ENCODE results near the gene MTHFR.
A peak's percentile ranks its signal among the peaks of the same experiment; 100 is the strongest.

MTHFR gene

DNA sequence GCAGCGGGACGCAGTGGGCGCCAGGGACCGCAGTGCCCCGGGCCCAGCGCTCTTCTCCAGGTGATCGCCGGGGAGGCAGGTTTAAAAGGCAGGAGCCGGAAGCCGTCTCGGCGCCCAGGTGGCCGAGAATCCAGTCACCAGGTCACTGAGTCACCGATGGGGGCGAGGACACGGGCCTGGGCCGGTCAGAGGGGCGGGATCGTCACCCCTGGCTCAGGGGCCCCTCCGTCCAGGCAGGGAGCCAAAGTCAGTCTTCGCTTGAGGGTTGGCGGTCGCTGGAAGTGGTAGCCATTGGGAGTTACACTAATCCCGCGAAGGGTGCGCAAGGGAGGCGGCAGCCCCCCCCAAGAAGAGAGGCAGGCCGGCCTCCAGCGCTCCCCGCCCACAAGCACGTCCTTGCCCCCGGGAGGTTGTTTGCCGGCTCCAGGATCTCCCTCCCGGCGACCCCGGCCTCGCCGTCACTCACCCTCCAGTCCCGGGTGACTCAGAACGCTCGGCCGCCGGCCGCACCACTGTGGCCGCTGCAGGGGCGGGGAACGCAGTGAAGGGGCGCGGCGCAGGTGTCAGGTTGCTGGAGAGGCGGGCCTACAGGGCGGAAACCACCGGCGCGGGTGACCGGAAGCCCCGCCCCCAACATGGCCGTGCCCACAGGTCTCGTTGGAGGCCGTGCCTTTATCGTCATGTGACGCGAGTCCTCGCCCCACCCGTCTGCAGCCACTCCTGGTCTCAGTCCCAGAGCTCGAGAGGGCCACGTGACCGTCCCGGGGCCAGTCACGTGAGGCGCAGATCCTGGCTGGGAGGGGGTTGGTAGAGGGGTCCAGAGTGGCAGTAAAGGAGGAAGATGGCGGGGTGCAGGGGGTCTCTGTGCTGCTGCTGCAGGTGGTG lies at the start of gene MTHFR, which contains the start of gene CLCN6:
MTHFR (minus strand) TSS at position 543 of the 885 bp plus-strand sequence. CDS start 2,848 bp downstream, outside the sequence.
CLCN6 (plus strand) TSS at position 770 of the 885 bp plus-strand sequence; CDS start at position 842, 72 bp downstream.
- DNase-seq: peak; percentile 100

DNA sequence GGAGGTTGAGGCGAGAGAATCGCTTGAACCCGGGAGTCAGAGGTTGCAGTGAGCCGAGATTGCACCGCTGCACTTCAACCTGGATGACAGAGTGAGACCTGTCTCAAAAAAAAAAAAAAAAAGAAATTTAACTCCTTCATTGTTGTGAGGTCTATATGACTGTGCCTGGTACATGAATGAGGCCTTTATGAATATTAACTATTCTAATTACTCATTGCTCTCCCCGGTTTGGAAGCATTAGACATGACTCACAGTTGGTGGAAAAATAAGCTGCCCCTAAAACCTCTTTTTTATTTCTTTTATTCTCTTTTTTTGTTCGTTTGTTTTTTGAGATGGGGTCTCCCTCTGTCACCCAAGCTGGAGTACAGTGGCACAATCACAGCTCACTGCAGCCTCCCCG lies 49.7 kb upstream of the MTHFR start:
- peak; percentile 30 for DNase-seq

DNA sequence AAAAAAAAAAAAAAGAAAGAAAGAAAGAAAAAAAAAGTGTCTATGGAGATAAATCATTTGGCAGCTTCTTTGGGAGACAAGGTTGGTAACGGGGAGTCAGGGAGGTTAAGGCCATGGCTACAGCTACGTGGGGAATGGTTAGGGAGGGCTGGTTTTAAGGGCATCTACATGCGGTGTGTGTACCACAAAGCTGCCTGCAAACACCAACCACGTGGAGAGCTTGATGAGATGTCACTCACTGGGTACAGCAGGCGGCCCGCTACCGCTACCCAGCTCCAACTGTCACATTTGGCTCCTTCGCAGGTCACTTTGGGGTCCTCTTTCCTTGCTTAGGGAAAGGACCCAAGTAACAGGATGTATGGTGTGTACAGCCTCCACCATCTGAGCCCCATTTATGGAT lies 48.8 kb upstream of the MTHFR start:
- no peak for DNase-seq

DNA sequence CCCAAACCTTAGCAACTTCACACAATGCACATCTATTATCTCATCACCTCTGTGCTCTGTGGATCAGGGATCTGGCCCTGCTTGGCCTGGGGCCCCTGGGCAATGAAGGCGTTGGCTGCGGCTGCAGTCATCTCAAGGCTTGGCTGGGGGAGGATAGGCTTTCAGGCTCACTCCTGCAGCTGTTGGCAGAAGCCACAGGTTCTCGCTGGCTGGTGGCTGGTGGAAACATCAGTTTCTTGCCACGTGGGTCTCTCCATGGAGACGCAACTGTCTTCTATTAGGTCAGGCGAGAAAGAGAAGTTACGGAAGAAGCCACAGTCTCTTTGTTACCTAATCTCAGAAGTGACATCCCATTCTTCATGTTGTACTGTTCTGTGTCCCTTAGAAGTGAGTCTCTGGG lies 45.4 kb upstream of the MTHFR start:
- no peak for DNase-seq

DNA sequence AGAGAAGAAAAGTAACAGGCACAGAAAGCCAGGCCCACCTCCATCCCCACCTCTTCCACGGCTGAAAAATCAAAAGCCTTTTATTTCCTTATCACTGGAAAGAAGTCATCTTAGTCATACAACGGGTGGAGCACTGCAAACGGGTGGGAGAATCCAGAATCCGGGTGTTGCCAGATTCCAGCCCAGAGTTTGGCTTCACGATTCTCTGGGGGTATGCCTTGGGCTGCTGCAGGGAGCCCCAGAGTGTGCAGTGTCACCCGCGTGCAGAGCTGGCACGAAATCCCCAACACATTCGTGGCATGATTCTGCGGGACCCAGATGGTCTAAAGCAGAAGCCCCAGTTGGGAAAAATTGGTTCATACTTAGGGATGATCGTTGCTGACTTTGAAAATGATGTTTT lies 44.4 kb upstream of the MTHFR start:
- no peak for DNase-seq

DNA sequence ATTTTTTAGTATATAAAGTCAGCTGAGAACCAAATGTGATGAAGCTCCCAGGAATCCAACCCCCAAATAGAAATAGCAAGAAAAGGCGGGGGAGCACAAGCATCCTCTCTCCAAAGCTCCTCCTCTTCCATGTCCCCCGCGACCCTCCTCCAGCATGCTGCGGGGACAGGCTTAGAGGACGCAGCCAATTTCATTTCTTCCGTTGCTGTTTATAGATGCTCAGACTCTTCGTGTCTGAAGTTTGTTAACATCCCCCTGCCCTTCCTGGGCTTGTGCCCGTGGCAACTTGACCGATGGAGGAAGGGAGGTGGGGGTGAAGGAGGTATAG lies 42.6 kb upstream of the MTHFR start:
- DNase-seq: no peak

DNA sequence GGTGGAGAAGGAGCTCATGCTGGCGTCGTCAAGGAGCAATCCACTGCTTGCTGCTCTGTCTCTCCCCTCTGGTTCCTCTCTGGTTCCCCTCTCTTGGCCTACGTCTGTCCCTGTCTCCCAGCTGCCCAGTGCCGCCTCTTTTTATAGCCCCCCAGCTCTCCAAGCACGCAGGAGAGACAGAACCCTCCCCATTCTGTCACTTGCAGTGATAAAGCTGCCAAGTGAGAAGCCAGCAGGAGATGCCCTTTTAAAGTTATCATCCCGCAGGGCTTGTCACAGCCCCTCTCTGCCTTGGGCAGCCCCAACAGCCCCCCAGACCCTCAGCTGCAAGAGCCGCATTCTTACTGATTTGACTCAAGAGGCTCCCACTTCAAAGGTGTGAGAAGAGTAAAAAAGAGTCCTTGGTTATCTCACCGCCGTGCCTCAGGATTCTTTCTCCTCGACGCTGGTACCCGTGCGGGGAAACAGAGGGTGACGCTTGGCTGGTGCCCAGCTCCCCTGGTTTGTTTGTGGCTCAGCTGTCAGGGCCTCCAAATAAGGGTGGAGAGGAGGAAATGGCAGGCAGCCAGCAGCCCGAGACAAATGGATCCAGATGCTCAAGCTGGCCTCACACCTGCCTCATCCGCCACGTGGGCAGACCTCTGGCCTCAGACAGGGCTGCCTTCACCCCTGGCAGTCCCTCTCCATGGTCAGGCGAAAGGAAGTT lies 42.1 kb upstream of the MTHFR start, which contains the start of gene NPPA:
NPPA (minus strand) TSS at position 117 of the 706 bp plus-strand sequence; CDS start at position 18, 99 bp downstream.
- no peak for DNase-seq

DNA sequence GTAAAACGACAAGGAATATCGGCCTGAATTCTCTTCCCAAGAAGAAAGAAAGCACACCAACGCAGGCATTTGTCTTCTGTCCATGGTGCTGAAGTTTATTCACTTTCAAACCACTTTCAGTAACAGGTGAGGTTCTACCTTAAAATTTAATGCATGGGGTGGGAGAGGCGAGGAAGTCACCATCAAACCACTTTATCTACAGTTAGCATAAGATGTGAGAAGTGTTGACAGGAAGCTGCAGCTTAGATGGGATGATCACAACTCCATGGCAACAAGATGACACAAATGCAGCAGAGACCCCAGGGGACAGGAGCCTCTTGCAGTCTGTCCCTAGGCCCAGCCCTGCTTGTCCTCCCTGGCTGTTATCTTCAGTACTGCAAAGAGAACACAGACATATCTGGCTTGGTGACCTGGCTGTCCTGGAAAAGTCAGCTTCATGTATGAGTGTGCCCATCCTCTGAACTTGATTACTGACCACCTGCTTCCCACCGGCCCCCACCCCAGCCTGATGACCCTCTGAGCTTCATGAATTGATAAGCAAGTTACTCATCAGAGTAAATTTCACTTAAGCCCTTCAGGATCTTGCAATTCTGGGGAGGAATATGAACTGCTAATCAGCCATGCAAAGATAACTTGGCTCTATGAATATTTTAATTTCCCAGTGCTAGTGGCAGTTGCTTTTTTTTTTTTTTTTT lies 40.0 kb upstream of the MTHFR start:
- DNase-seq: no peak

DNA sequence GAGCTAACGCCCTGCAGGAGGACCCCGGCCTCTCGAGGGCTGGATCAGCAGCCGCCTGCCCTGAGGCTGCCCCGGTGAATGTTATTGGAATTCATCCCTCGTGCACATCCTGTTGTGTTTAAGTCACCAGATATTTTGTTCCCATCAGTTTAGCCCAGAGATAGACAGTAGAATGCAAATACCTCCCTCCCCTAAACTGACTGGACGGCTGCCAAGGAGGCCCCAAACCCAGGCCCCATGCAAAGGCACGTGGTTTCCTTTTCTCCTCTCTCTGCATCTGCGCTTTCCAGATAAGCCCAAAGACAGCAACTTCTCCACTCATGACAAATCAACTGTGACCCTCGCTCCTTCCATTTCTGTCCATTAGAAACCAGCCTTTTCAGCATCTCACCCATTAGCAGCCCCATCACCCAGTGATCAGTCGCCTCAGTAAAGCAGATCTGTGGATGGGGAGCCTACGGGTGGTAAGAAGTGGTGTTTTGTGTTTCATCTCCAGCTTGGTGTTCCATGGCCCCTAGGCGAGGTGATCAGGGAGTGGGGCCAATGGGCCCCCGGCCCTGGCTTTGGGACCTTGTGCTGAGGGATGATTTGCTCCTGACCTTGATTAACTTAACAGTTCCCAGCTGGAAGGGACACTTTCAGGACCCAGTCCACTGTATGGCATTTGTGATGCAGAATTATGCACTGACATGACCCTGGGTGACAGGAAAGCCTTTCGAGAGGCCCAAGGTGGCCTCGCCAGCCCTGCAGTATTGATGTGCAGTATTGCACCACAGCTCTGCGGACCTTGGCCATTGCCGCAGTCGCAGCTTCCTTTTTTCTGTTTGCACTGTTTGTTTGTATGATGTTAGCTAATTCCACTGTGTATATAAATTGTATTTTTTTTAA lies 36.6 kb upstream of the MTHFR start:
- DNase-seq: no peak

DNA sequence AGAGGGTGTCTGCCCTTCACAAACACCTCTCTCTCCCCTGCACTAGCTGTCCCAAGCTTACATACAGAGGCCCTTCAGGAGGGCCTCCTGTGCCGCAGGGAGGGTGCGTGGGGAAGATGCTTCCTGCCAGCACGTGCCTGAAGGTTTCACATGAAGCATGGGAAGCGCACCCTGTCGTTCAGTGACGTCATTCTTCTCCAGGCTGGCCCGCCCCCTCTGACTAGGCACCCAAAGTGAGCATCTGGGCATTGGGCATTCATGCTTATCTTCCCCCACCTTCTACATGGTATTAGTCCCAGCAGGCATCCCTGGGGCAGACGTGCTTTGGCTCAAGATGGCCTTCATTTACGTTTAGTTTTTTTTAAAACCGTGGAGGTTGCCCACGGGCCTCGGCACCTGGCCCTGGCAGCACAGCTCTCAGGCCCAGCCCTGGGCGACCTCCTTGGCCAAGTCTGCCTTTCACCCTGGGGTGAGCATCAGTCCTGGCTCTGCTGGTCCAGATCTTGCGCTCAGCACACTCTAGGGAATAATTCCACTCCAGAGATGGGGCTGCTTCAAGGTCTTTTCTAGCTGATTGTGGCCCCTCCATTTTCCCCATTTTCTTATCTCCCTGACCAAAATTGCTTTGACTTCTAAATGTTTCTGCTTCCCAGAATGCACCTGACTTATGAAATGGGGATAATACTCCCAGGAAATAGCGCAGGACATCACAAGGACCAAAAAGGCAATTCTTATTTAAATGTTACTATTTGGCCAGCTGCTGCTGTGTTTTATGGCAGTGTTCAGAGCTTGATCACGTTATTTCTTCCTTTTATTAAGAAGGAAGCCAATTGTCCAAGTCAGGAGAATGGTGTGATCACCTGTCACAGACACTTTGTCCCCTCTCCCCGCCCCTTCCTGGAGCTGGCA lies 35.7 kb upstream of the MTHFR start:
- no peak for DNase-seq

DNA sequence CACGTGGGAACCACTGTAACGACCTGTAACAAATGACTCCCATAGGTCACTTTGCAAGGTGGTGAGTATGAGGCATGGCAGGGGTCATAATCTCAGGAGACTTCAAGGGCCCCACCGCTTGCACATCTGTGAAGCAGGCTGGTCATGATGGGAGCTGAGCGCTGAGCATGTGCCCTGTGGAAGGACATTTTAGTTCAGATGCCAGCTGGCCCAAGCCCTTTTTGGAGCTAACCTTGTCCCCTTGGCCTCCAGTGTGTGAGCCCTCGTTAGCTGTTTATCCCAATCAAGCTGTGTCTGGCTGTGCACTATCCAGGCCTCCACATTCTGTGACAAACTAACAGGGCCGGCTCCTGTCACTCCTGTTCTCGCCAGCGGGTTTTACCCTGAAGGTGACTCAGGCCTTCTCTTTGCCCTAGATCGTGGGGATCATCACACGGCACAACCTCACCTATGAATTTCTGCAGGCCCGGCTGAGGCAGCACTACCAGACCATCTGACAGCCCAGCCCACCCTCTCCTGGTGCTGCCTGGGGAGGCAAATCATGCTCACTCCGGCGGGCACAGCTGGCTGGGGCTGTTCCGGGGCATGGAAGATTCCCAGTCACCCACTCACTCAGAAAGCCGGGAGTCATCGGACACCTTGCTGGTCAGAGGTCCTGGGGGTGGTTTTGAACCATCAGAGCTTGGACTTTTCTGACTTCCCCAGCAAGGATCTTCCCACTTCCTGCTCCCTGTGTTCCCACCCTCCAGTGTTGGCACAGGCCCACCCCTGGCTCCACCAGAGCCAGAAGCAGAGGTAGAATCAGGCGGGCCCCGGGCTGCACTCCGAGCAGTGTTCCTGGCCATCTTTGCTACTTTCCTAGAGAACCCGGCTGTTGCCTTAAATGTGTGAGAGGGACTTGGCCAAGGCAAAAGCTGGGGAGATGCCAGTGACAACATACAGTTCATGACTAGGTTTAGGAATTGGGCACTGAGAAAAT lies 34.3 kb upstream of the MTHFR start:
- no peak for DNase-seq

DNA sequence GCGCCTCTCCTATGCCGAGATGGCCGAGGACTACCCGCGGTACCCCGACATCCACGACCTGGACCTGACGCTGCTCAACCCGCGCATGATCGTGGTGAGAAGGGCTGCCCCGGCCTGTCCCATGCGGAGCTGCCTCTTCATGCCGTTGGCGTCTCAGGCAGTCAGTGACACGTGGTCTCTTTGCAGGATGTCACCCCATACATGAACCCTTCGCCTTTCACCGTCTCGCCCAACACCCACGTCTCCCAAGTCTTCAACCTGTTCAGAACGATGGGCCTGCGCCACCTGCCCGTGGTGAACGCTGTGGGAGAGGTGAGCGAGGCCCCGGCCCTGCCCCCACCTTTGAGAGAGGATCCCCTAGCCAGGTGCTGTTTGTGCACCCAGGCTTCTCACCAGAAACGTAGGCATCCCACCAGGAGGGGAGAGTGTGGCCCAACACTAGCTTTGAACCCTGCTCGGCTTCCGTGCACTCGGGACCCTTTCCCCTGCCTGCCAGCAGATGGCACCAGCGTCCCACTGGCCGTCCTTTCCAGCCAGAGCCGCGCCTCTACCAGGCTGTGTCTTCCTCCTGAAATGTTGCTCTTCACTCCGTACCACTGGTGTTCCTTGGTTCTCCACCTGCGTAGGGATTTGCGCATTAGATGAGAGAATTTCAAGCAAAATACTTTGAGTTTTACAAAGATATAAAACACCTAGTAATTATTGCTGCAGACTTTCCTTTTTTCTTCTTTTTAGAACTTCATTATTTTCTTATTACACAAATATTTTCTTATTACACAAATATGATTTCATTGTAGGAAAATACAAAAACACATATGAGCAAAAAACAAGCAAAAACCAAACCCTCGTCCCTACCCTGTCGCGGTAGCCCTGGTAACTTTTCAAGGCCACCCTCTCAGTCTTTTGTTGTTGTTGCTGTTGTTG lies 32.8 kb upstream of the MTHFR start:
- DNase-seq: peak; percentile 79

DNA sequence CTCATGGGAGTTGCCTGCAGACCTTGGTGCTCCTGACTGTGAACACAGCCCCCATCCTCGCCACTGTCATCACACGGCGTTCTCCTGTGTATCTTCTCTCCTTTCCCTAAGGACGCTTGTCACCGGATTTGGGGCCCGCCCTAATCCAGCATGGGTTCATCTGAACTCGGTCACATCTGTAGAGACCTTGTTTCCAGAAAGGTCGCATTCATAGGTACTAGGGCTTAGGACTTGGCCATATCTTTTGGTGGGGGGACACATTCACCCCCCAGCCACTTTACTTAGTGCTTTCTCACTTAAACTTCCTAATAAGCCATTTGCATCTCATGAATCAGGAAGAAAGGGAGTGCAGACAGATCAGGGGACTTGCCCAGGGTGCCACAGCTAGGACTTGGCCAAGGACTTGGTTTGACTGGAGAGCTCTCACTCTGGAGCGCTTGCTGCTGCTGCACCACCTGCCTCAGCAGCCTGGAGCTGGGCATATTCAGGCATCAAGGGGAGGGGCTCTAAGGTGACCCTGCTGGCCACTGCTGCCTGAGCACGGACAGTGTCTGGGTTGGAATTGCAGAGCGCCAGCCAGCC lies 32.1 kb upstream of the MTHFR start:
- no peak for DNase-seq

DNA sequence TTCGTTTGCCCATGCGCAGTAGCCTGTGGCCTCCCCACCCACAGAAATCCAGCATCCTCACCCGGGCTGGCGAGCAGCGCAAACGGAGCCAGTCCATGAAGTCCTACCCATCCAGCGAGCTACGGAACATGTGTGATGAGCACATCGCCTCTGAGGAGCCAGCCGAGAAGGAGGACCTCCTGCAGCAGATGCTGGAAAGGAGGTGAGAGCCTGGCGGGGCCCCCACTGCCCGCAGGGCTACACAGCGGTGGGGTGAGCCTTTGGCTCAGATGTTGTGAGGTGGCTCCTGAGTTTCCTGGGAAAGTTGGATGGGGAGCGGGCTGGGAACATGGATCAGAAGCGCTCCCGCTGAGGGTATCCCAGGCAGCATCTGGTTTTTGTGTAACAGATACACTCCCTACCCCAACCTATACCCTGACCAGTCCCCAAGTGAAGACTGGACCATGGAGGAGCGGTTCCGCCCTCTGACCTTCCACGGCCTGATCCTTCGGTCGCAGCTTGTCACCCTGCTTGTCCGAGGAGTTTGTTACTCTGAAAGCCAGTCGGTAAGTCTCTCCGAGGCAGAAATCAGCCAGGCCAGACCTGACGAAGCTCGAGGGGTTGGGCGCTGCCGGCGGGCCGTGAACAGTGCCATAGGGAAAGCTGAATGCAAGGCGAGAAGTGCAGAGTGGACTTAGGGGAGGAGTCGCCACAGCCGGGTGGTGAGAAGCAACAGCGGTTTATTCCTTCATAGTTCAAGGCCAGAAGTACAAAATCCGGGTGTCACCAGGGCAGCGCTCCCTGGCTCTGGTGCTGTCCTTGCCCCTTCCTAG lies 31.4 kb upstream of the MTHFR start:
- DNase-seq: no peak

DNA sequence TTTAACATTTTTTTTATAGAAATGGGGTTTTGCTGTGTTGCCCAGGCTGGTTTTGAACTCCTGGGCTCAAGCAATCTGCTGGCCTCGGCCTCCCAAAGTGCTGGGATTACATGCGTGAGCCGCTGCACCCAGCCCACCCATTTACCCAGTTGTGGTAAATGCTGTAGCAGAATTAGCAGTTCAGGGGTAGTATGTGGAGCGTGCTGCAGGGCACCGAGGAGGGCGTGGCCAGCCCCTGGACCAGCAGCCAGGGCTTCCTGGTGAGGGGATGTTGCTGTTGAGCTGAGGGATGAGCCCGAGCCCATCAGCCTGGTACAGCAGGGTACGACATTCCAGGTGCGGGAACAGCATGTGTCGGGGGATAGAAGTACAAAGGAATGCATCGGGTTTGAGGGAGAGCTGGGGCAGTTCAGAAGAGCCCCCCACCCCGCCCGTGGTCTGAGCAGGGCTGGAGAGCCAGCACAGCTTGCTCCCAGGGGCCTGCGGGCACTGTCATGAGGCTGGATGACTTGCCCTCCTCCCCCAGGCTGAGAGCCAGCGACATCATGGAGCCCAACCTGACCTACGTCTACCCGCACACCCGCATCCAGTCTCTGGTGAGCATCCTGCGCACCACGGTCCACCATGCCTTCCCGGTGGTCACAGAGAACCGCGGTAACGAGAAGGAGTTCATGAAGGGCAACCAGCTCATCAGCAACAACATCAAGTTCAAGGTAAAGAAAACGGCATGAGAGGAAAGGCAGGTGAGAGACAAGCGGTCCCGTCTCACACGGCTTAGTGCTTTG lies 29.9 kb upstream of the MTHFR start:
- DNase-seq: no peak

DNA sequence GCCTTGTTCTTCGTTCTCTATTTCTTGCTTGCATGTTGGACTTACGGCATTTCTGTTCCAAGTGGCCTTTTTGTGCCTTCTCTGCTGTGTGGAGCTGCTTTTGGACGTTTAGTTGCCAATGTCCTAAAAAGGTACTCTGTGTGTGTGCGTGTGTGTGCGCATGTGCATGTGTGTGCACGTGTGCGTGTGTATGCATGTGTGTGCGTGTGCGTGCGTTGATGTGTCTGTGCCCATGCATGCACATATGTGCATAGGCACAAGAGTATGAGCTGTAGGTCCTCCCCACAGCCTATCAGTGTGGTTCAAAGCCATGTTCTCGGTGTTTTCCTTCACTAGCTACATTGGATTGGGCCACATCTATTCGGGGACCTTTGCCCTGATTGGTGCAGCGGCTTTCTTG lies 28.1 kb upstream of the MTHFR start:
- no peak for DNase-seq

DNA sequence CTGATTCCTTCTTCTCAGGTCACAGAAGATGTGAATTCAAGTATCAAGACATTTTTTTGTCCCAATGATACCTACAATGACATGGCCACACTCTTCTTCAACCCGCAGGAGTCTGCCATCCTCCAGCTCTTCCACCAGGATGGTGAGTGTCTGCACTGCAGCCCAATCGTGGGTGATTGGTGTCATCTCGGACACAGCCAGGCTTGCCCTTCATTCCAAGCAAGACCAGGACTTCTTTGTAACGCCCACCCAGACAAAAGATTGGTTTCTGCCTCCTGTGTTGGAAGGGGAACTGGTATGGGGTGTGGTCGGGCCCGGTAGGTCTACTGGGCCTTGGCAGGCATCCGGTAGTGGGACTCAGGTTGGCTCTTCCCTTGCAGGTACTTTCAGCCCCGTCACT lies 27.7 kb upstream of the MTHFR start:
- DNase-seq: no peak

All from activated CD4-positive, alpha-beta T cell treated with anti-CD3 and anti-CD28 coated beads, Interleukin-2, Interleukin-6, amounts not matched to agents 100 ng/mL and 50 ng/mL, durations not matched to agents 16 hours and 8 hours (primary cell).